RWPE2 (cell line): Measurements from ENCODE around the gene SEMA5B.

Source experiments
- ATAC-seq: fragments of 200-7000 bp; cut with Tn5 transposase; 3 replicates; pipeline ENCODE4 v1.9.1; 2021; ENCODE audit warnings: low read depth
- DNase-seq: peaks from one replicate; pipeline ENCODE4 v3.0.0-alpha.2; 2020; ENCODE audit warnings: low spot score
- H3K27ac ChIP-seq: fragments of 450-650 bp; 2 replicates; pipeline ENCODE4 v1.5.1; 2017; ENCODE audit warnings: mild to moderate bottlenecking; ENCODE audit not compliant: poor library complexity, severe bottlenecking
- H3K27me3 ChIP-seq: fragments of 250-450 bp; sonication (Bioruptor Pico); 2 replicates; pipeline ENCODE4 v1.5.1; 2021; ENCODE audit warnings: mild to moderate bottlenecking, moderate library complexity; ENCODE audit not compliant: insufficient read depth, poor library complexity, severe bottlenecking
- H3K36me3 ChIP-seq: fragments of 250-450 bp; sonication (Bioruptor Pico); 2 replicates; pipeline ENCODE4 v1.5.1; 2020; ENCODE audit warnings: low read depth, mild to moderate bottlenecking, moderate library complexity
- H3K4me1 ChIP-seq: fragments of 250-450 bp; sonication (Bioruptor Pico); 2 replicates; pipeline ENCODE4 v1.5.1; 2021; ENCODE audit warnings: mild to moderate bottlenecking, moderate library complexity; ENCODE audit not compliant: insufficient read depth, poor library complexity, severe bottlenecking
- H3K4me3 ChIP-seq: fragments of 250-450 bp; sonication (Bioruptor Pico); 2 replicates; pipeline ENCODE4 v1.5.1; 2021; ENCODE audit warnings: mild to moderate bottlenecking, moderate library complexity; ENCODE audit not compliant: severe bottlenecking
- H3K9me3 ChIP-seq: fragments of 250-450 bp; sonication (Bioruptor Pico); 2 replicates; pipeline ENCODE4 v1.5.1; 2021; ENCODE audit warnings: mild to moderate bottlenecking, moderate library complexity; ENCODE audit not compliant: severe bottlenecking
- CTCF ChIP-seq: fragments of 450-650 bp; IDR thresholded peaks from one replicate; pipeline ENCODE4 v1.5.1; 2017; ENCODE audit warnings: mild to moderate bottlenecking, moderate library complexity; ENCODE audit not compliant: poor library complexity, severe bottlenecking

Gene SEMA5B

GRCh38 chr3:122873741-122874515, 153.6 kb downstream of the SEMA5B start:
- no peaks in the 10 kb centered on the region for H3K4me1 ChIP-seq
- H3K4me3 ChIP-seq, result no peak overlapping the region
- DNase-seq, result no peak
- no peaks in the 10 kb centered on the region for H3K9me3 ChIP-seq
- no peak for TF ChIP-seq CTCF
- ATAC-seq, result no peak
- no peaks in the 10 kb centered on the region for H3K27me3 ChIP-seq
- no peaks in the 10 kb centered on the region for H3K36me3 ChIP-seq
- no peak overlapping the region for H3K27ac ChIP-seq

- no peak for DNase-seq
- Histone ChIP-seq H3K27me3 (no peaks in the 10 kb centered on the region), H3K9me3 (no peaks in the 10 kb centered on the region), H3K36me3 (no peaks in the 10 kb centered on the region), H3K4me3 (no peak overlapping the region), H3K27ac (no peak overlapping the region), H3K4me1 (no peaks in the 10 kb centered on the region)
- no peak for TF ChIP-seq CTCF
- ATAC-seq, result no peak
These were observed 159.2 kb downstream of the SEMA5B start for GRCh38 chr3:122868322-122868721.

GRCh38 chr3:122864498-122864897, 163.1 kb downstream of the SEMA5B start:
- no peak for ATAC-seq
- no peaks in the 10 kb centered on the region for H3K4me1 ChIP-seq
- no peak overlapping the region for H3K4me3 ChIP-seq
- no peaks in the 10 kb centered on the region; the same call in 1 of the 2 replicates for H3K36me3 ChIP-seq
- no peak for TF ChIP-seq CTCF
- H3K27ac ChIP-seq, result no peak overlapping the region
- H3K27me3 ChIP-seq, result no peaks in the 10 kb centered on the region
- no peak for DNase-seq
- no peaks in the 10 kb centered on the region for H3K9me3 ChIP-seq

DNA sequence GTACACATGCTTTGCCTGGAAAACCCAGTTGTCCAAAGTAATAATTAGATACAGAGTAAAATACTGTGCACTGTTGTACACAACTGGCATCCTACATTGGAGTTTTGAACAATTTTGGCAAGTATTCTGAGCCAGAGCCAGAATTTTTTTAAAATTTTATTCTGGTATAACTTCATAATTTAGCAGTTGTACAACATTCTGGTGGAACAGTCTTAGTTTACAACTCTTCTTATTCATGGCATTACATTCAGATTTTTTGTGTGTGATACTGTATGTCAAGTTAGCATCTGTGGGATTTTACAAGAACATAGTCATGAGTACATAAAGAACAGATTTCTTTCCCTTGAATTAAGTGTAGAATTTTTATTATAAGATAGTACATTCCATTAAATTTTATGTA, 165.2 kb downstream of the SEMA5B start:
- ATAC-seq (no peak), DNase-seq (no peak)
- H3K9me3 ChIP-seq, result no peaks in the 10 kb centered on the region
- no peaks in the 10 kb centered on the region for H3K4me1 ChIP-seq
- no peak overlapping the region for H3K4me3 ChIP-seq
- peaks cover 3% of the 10 kb centered on the region for H3K36me3 ChIP-seq
- no peak overlapping the region for H3K27ac ChIP-seq
- TF ChIP-seq CTCF, result no peak
- no peaks in the 10 kb centered on the region for H3K27me3 ChIP-seq
